Measurements from ENCODE around the gene FYB2.
"Not testable (repeated sequence)": the region's sequence is repeated elsewhere in the genome, so short reads cannot be mapped to it uniquely, and the experiment has no call there.

Gene FYB2

DNA sequence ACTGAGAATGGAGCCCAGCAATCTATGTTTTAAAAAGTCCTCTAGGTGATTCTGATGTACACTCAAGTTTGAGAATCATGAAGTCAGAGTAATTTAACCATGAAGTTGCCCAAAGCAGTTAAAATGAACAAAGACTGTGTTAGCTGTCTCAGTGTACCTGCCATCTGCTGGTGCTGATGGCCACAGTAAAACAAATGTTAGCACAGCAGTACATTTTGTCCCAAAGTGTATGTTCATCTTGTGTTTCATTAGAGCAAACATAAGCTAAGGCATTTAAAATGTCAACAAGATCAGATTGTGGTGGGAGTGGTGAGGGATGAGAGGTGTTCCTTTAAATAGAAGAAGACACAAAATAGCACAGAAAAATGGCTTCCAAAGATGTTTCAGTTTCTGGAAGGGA lies 31.1 kb downstream of the FYB2 start:
- DNase-seq, result no peak

DNA sequence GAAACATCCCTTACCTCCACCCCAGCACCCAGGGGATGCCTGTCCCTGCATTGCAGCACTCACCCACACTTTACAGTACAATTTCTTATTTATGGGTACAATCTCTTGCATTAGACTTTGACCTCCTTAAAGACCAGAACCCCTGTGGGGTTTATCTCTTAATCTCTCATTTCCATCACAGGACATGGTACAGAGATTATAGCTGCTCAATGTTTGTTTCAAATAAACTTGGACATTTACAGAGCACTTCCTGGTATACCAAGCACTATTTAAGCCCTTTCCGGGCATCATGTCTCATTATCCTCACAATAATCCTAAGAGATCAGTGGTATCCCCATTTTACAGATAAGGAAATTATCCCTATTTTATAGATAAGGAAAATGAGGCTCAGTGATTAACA lies 31.9 kb downstream of the FYB2 start:
- no peak for DNase-seq

DNA sequence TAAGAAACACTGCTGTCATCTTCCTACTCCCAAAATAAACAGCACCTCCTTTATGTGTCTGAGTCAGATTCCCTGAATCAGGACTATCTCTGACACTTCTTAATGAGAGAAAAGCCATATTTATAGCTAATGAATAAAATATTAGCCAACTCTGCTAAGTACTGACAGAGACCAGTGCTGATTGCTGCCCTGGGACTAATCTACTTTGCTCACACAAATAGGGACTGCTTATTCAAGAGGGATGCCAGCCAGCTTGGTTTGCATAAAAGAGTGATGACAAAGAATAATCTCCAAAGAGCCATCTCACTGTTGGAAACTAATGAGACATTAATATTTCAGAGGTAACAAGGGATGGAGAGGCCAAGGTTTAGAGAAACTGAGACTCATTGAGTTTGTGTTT lies 36.4 kb downstream of the FYB2 start:
- no peak for DNase-seq

- DNase-seq, result no peak
Measured at GRCh38 chr1:56780826-56781225, 38.4 kb downstream of the FYB2 start.

DNA sequence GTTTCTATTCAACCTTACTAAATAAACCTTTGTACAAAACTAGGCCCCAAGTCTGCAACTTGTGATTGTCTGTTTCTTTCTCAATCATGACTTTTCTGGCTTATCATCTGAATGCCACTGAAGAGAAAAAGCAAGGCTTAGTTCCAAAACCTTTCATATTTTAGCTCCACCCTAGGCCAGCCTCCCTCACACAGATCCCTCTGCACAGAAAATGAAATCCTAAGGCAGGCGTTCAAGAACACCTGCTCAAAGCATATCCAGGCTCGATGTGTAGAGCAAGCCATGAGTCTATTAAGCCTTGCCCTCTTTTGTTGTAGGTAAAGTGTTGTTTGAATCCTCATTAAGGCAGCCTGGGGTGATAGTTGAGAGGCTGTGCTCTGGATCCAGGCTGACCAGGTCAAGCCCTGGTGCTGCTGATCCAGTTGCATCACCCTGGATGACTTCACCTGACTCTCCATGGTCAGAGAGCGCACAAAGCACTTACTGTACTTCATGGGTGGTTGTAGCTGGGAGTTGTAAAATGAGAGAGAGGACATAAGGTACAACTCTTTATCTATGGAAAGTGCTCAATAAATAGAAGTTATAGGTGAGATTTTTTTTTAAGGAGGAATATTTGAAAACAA lies 39.0 kb downstream of the FYB2 start:
- DNase-seq, result no peak

GRCh38 chr1:56777972-56778371 lies 41.2 kb downstream of the FYB2 start:
- no peak for DNase-seq

GRCh38 chr1:56774732-56775131 lies 44.5 kb downstream of the FYB2 start:
- not testable (repeated sequence) for DNase-seq

DNA sequence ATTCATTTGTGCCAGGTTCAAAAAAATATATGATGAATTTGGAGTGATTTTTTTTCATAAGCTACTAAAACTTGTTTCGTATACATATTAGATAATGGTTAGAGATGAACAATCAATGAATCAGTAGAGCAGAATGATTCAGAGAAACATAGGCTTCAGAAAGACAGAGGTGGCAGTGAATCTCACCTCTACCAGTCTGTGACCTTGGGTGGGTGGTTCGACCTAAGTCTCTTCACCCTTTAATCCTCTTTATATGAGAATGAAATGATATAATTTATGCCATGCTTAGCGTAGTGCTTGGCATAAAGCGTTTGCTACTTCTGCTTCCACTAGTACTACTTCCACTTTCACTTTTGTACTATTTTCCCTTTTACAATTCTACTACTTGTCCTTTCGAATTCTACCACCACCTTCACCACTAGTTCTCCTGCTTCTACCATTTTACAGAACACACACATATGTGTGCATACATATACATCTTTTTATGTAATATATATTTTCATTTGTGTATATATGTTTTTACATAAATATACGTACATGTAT lies 45.1 kb downstream of the FYB2 start:
- no peak for DNase-seq

DNA sequence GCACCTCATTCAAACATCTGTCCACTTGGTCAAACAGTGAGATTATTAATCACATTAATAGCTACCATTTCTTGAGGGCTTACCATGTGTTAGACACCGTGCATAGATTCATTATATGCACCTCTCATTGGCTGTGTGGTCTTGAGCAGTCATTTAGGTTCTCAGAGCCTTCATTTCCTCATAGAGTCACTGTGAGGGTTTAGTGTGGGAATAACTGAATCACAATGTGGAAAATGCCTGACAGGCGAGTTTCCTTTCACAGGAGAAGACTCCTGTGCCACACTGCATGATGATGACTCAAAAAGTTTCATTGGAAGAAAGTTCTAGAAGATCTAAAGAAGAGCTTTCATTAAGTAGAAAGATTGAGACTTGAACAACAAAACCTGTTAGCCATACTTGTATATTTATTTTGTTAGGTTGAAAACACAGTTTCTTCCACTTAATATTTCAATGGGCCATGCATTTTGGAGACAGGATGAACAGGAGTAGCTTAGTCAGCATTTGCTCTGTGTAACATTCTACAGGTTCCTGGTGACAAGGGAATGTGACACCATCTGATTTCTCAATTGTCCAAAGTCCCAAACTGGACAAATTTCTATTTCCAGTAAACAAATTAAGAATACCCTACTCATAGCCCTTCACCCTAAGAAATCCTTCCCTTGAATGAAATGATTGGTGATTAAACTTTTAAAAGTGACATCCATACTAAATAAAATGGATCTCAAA lies 45.7 kb downstream of the FYB2 start:
- no peak for DNase-seq

DNA sequence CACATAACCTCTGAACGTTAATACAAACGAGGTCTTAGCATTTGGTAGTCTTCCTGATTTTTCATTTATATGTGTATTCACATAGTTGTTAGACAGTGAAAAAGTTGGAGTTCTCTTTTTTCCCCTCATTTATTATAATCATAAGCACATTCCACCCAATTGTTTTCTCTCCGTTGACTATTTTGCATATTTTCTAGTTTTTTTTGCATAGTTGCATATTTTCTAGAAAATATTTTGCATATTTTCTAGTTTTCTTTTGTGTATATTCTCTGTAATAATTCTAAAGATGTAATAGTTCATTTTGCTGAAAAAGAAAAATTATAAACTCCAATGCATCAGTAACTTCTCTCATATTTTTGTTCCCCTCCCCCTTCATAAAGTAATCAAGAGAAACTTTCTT lies 47.5 kb downstream of the FYB2 start:
- no peak for DNase-seq

GRCh38 chr1:56758794-56759193 lies 60.4 kb downstream of the FYB2 start:
- DNase-seq, result no peak

- DNase-seq, result no peak
Measured at GRCh38 chr1:56758135-56758534, 61.1 kb downstream of the FYB2 start.

DNA sequence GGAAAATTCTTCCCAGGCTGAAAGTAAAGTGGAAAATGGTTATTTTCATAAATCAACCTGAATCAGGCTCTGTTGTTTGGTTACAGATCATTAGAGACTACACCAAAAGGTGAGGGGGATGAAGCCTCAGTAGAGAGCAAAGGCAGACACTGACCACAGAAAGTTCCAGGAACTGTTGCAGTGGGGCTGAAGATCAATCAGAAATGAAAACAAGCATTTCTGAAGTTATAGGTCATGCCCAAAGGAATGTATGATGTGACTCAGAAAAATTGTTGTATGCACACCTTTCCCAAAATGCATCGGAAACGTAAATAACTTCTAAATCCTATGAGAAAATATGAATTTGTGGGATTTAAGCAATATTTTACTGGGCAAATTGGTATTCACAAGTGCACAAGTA lies 63.3 kb downstream of the FYB2 start:
- DNase-seq, result no peak

DNA sequence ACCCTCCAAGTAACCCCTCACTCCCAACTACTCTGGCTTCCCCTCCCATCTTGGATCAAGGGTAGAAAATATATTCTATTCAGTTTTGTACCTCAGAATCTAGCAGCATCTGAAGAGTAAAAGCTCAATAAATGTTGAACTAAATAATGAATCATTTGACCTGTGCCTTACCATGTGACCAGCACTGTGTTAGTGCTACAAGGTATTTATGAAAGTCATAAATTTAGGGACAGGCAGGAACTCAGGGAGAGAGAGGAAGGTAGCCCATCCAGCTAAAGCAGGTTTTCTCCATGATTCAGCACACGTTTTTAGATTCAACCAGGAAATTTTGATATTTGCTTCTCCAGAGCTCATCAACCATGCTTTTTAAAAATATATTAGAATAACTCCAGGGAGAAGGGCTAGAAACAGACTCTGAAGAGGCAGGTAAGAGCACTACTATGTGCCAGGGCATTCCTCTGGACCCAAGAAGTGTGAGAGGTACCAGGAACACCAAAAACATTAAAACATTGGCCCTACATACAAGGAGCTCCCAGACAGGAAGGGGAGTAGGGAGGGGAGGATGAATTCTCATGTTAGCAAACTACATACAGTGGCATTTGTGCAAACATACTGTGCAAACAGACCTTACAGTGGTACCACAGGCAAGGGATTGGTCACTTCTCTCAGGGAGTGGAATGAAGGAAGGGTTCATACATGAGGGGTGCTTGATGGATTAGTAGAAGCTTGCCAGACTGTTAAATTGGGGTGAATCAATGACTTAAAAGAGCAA lies 64.3 kb downstream of the FYB2 start:
- no peak for DNase-seq

- no peak for DNase-seq
Measured at GRCh38 chr1:56745231-56745630, 74.0 kb downstream of the FYB2 start.

GRCh38 chr1:56728964-56729363 lies 90.2 kb downstream of the FYB2 start:
- DNase-seq, result no peak

DNA sequence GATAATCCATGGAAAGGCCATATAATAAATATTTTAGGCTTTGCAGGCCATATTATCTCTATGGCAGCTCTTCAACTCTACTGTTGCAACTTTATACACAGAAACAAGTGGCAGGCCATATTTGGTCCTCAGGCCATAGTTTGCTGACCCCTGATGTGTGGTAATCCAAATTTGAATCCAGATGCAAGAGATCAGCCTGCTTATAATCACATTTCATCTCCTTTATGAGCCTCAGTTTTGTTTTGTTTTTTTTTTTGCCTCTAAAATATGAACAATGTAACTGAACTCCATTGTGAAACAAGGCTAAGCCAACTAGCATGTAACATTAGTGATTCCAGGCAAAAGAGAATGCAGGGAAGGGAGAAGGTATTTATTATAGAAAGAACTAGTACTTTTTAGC lies 92.5 kb downstream of the FYB2 start:
- DNase-seq, result no peak

- DNase-seq, result no peak
Measured at GRCh38 chr1:56719171-56719570, 100.0 kb downstream of the FYB2 start.

GRCh38 chr1:56715156-56715555 lies 104.0 kb downstream of the FYB2 start:
- no peak for DNase-seq

- no peak for DNase-seq
Measured at GRCh38 chr1:56713112-56713511, 106.1 kb downstream of the FYB2 start.

GRCh38 chr1:56712150-56712549 lies 107.1 kb downstream of the FYB2 start:
- no peak for DNase-seq

DNA sequence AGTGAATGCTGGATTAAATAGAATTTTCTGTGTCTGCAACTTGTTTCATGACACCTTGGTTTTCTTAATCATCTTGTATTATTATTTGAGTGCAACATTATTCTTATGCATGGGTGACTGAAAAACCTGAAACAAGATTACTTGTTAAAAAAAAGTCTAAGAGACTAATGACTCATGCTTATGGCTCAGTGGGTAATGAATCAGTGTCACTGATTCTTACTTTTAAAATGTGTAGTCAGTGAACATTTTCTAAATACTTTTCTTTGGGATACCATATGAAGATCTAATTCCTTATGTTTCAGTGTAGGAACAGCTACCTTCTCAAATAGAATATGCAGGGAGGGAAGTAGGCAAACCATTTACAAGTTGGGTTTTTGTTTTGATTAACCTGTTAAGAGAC lies 108.6 kb downstream of the FYB2 start:
- no peak for DNase-seq

GRCh38 chr1:56709995-56710394 lies 109.2 kb downstream of the FYB2 start:
- no peak for DNase-seq

Measured in activated T-cell treated with anti-CD3 and anti-CD28 coated beads, Interleukin-2, amount 50 U/mL, for 48 hours (primary cell).